PC-9 (cell line): ENCODE measurements around the gene LMNB1. TPM values are rescaled to one million over a fixed set of nuclear protein-coding genes. Genes with fewer than 3 reads are reported as not detected.
"Not testable (repeated sequence)": the region's sequence is repeated elsewhere in the genome, so short reads cannot be mapped to it uniquely, and the experiment has no call there.

ENCODE experiments used
- Bru-seq: library from RNA; stranded (reverse); fragments of 400-500 nt; gene quantifications from one replicate; lab custom pipeline; 2021; lab: Mats Ljungman, UMichigan
- BruChase-seq, 2 experiments: library from RNA; stranded (reverse); fragments of 400-500 nt; gene quantifications; one replicate each; lab custom pipeline; 2021; lab: Mats Ljungman, UMichigan
- BruUV-seq: library from RNA; stranded (reverse); fragments of 400-500 nt; replicated peaks from 2 replicates; lab custom pipeline; 2021; lab: Mats Ljungman, UMichigan
- CTCF ChIA-PET: fragments of 300-600 bp; sonication (Branson Sonifier 250); formaldehyde crosslinking; loops from one replicate; lab custom pipeline; 2022; ENCODE audit warnings: antibody characterized with exemption; lab: Charles Lee
- POLR2A ChIA-PET: fragments of 300-600 bp; sonication (Branson Sonifier 250); formaldehyde crosslinking; loops from one replicate; lab custom pipeline; 2022; ENCODE audit warnings: antibody characterized with exemption; ENCODE audit not compliant: unreplicated experiment; lab: Charles Lee
- DNase-seq, 2 experiments: peaks; one replicate each; pipeline versions ENCODE4 v3.0.0 to v3.0.0-alpha.2; 2015 to 2022; ENCODE audit warnings: mixed read lengths in 1 of 2
- H2AFZ ChIP-seq: fragments of 200-600 bp; sonication (generic); 2 replicates; pipeline ENCODE4 v1.8.1; 2017; ENCODE audit warnings: antibody characterized with exemption
- H3F3A ChIP-seq: fragments of 200-600 bp; sonication (generic); 2 replicates; pipeline ENCODE4 v1.8.1; 2017; ENCODE audit warnings: antibody characterized with exemption, mild to moderate bottlenecking, low read depth; ENCODE audit not compliant: insufficient read depth
- H3K27ac ChIP-seq: fragments of 200-600 bp; sonication (generic); 2 replicates; pipeline ENCODE4 v1.6.1; 2016; ENCODE audit warnings: mixed run types
- H3K27me3 ChIP-seq: fragments of 200-600 bp; sonication (generic); 2 replicates; pipeline ENCODE4 v1.6.1; 2016; ENCODE audit warnings: low read depth, mixed run types; ENCODE audit not compliant: insufficient read depth
- H3K36me3 ChIP-seq: fragments of 200-600 bp; sonication (generic); 2 replicates; pipeline ENCODE4 v1.6.1; 2016; ENCODE audit warnings: low read depth, mixed run types
- H3K4me1 ChIP-seq: fragments of 200-600 bp; sonication (generic); replicated peaks from 2 replicates; pipeline ENCODE4 v1.6.1; 2016; ENCODE audit warnings: mixed run types; ENCODE audit not compliant: insufficient read depth
- H3K4me2 ChIP-seq: fragments of 200-600 bp; sonication (generic); 2 replicates; pipeline ENCODE4 v1.6.1; 2017; ENCODE audit warnings: mixed run types
- H3K4me3 ChIP-seq: fragments of 200-600 bp; sonication (generic); 2 replicates; pipeline ENCODE4 v1.6.1; 2016; ENCODE audit warnings: mixed run types
- H3K79me2 ChIP-seq: fragments of 200-600 bp; sonication (generic); 2 replicates; pipeline ENCODE4 v1.6.1; 2017; ENCODE audit warnings: low read depth, mixed run types
- H3K9me2 ChIP-seq: fragments of 200-600 bp; sonication (generic); 2 replicates; pipeline ENCODE4 v1.8.1; 2017; ENCODE audit warnings: mild to moderate bottlenecking; ENCODE audit not compliant: insufficient read depth
- H3K9me3 ChIP-seq: fragments of 200-600 bp; sonication (generic); 2 replicates; pipeline ENCODE4 v1.8.1; 2016; ENCODE audit warnings: low read depth; ENCODE audit not compliant: insufficient read depth
- H4K20me1 ChIP-seq: fragments of 200-600 bp; sonication (generic); 2 replicates; pipeline ENCODE4 v1.8.1; 2017; ENCODE audit not compliant: insufficient read depth
- EZH2 ChIP-seq: fragments of 200-600 bp; sonication (generic); IDR thresholded peaks from 2 replicates; pipeline ENCODE4 v1.8.0; 2017; ENCODE audit warnings: antibody characterized with exemption, low read depth
- intact Hi-C: fragments of 100-400 bp; cut with micrococcal nuclease; formaldehyde crosslinking; loops from one replicate; pipeline ENCODE4 v1.10.0; 2022; ENCODE audit not compliant: unreplicated experiment
- long read RNA-seq: library from polyadenylated mRNA; stranded (forward); transcript quantifications from one replicate; pipeline ENCODE4 v2.0.0, GENCODE V29; 2022
- total RNA-seq: library from RNA; stranded (reverse); gene quantifications from 2 replicates; pipeline ENCODE4 v1.2.3, GENCODE V29; 2021
- TF ChIP-seq, protein P1 (sequence below): fragments of 200-600 bp; sonication (generic); conservative IDR thresholded peaks from 2 replicates; pipeline ENCODE4 v1.6.1; 2017; ENCODE audit warnings: mixed run types, antibody characterized with exemption, mild to moderate bottlenecking, moderate library complexity

The LMNB1 gene, protein sequence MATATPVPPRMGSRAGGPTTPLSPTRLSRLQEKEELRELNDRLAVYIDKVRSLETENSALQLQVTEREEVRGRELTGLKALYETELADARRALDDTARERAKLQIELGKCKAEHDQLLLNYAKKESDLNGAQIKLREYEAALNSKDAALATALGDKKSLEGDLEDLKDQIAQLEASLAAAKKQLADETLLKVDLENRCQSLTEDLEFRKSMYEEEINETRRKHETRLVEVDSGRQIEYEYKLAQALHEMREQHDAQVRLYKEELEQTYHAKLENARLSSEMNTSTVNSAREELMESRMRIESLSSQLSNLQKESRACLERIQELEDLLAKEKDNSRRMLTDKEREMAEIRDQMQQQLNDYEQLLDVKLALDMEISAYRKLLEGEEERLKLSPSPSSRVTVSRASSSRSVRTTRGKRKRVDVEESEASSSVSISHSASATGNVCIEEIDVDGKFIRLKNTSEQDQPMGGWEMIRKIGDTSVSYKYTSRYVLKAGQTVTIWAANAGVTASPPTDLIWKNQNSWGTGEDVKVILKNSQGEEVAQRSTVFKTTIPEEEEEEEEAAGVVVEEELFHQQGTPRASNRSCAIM
- total RNA-seq (103 and 117 TPM in 2 replicates), Bru-seq, nascent RNA (percentile 92 among the genes with signal in this experiment), BruChase-seq, experiment 1, labeled RNA remaining after a 2-hour chase (percentile 69 among the genes with signal in this experiment), BruChase-seq, experiment 2, labeled RNA remaining after a 6-hour chase (percentile 85 among the genes with signal in this experiment)
- long read RNA-seq, partial matches to known transcripts: 0 of 13 reads
- long read RNA-seq, other reads (novel, unspliced or antisense): 8 of 13 reads

DNA sequence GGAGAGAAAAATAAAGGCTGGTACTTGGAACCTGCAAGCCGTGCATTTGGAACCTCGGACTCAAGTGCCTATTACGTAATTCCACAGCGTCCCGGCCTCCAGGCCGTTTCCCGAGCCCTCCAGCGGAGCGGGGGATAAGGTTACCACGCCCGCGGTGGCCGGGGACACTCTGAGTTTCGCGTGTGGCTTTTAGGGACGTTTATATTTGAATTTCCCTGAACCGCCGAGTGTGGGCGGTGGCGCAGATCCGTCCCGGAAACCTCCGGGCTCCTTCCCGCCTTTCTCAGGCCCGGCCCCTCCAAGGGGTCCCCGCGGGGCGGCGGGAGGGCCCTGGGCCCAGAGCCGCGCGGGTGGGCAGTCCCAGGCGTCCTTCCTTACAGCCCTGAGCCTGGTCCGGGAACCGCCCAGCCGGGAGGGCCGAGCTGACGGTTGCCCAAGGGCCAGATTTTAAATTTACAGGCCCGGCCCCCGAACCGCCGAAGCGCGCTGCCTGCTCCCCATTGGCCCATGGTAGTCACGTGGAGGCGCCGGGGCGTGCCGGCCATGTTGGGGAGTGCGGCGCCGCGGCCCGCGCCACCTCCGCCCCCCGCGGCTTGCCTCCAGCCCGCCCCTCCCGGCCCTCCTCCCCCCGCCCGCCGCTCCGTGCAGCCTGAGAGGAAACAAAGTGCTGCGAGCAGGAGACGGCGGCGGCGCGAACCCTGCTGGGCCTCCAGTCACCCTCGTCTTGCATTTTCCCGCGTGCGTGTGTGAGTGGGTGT lies at the start of gene LMNB1:
TSS of gene LMNB1 (plus strand) at position 638 of the 758 bp plus-strand sequence. CDS start 373 bp downstream, outside the sequence.
- ChIA-PET CTCF (interaction anchor here (0.7 kb wide), 1 partner anchor 25 kb away, joined by 11 read pairs; no protein-coding TSS in a partner anchor), POLR2A (interaction anchor here (0.5 kb wide), 1 partner anchor 174 kb away, joined by 5 read pairs; no protein-coding TSS in a partner anchor)
- intact Hi-C loops: loop anchor here (1.0 to 10.0 kb wide), 3 partner anchors 31 to 422 kb away; partner anchors contain the start of gene ALDH7A1

DNA sequence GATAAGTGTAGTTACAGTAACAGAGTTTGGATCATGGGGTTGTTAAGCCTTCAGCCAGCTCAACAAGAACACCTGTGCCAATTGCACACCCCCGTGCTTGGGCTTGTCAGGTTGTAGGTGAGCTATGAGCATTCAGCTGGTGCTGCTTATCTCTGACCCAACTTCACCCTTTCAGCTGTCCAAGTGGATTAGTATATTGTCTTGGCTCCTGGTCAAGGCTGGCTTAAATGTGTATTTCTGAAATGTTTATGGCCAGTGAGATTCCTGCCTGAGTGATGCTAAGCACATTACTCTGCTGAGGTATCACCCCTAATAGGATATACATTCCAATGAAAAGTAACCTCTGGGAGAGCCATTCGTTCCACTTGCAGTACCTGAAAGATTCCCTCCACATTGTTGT lies 44.2 kb upstream of the LMNB1 start:
- POLR2A ChIA-PET: no interaction called here
- Histone ChIP-seq H3K9me2 (no peaks in the 10 kb centered on the region), H3K4me1 (peaks cover 9% of the 10 kb centered on the region; the same call in 1 of the 2 replicates), H3K36me3 (no peaks in the 10 kb centered on the region), H3K4me2 (no peak overlapping the region), H3K27ac (no peak overlapping the region), H3K27me3 (0 out of 2 replicates have a peak, but pooled peaks cover 4% of the 10 kb centered on the region), H4K20me1 (no peaks in the 10 kb centered on the region), H3K4me3 (no peak overlapping the region), H3K9me3 (no peaks in the 10 kb centered on the region), H2AFZ (no peak overlapping the region), H3K79me2 (no peaks in the 10 kb centered on the region), H3F3A (peaks cover 10% of the 10 kb centered on the region; the same call in 1 of the 2 replicates)
- DNase-seq: no peak
- TF ChIP-seq EZH2: no peak
- TF ChIP-seq, protein P1, sequence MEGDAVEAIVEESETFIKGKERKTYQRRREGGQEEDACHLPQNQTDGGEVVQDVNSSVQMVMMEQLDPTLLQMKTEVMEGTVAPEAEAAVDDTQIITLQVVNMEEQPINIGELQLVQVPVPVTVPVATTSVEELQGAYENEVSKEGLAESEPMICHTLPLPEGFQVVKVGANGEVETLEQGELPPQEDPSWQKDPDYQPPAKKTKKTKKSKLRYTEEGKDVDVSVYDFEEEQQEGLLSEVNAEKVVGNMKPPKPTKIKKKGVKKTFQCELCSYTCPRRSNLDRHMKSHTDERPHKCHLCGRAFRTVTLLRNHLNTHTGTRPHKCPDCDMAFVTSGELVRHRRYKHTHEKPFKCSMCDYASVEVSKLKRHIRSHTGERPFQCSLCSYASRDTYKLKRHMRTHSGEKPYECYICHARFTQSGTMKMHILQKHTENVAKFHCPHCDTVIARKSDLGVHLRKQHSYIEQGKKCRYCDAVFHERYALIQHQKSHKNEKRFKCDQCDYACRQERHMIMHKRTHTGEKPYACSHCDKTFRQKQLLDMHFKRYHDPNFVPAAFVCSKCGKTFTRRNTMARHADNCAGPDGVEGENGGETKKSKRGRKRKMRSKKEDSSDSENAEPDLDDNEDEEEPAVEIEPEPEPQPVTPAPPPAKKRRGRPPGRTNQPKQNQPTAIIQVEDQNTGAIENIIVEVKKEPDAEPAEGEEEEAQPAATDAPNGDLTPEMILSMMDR: no peak
- intact Hi-C loops: no loop called here
- BruUV-seq: no TSS peak
- CTCF ChIA-PET: no interaction called here

More for the DNA sequence above, at the start of gene LMNB1:
- no peaks in the 10 kb centered on the region for H3K27me3 ChIP-seq
- H3K9me3 ChIP-seq: no peaks in the 10 kb centered on the region
- peak within 1 kb of the TSS; percentile 96 for H3K4me2 ChIP-seq
- TF ChIP-seq, protein P1: no peak
- TF ChIP-seq EZH2: no peak
- peak; percentile 88 to 97 for DNase-seq
- H3K79me2 ChIP-seq: peaks cover 42% of the 10 kb centered on the region
- peaks cover 14% of the 10 kb centered on the region for H3F3A ChIP-seq
- H3K27ac ChIP-seq: peak within 1 kb of the TSS; percentile 60
- BruUV-seq: no TSS peak
- H4K20me1 ChIP-seq: no peaks in the 10 kb centered on the region
- H2AFZ ChIP-seq: peak within 1 kb of the TSS; percentile 97
- H3K4me3 ChIP-seq: peak within 1 kb of the TSS; percentile 83
- H3K9me2 ChIP-seq: no peaks in the 10 kb centered on the region
- 0 out of 2 replicates have a peak, but pooled peaks cover under 1% of the 10 kb centered on the region for H3K36me3 ChIP-seq
- H3K4me1 ChIP-seq: peaks cover 25% of the 10 kb centered on the region

DNA sequence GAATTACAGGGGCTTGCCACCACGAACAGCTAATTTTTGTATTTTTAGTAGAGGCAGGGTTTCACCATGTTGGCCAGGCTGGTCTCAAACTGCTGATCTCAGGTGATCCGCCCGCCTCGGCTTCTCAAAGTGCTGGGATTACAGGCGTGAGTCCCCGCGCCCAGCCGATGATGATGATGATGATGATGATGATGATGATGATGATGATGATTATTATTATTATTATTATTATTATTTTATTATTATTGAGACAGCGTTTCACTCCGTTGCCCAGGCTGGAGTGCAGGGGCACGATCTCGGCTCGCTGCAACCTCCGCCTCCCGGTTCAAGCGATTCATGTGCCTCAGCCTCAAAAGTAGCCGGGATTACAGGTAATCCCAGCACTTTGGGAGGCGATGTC lies 42.4 kb upstream of the LMNB1 start:
- POLR2A ChIA-PET, H4K20me1 ChIP-seq, intact Hi-C loops: not testable (repeated sequence)

More for the DNA sequence above, 42.4 kb upstream of the LMNB1 start:
- H3K79me2 ChIP-seq, DNase-seq, H3F3A ChIP-seq, H3K4me3 ChIP-seq, BruUV-seq, H3K27ac ChIP-seq, H2AFZ ChIP-seq, H3K4me1 ChIP-seq, H3K4me2 ChIP-seq, H3K27me3 ChIP-seq, CTCF ChIA-PET, H3K9me2 ChIP-seq, H3K9me3 ChIP-seq, H3K36me3 ChIP-seq: not testable (repeated sequence)
